Adrenal gland (tissue), 12 donors: ENCODE results near the gene BTBD16. TPM values are rescaled to one million over a fixed set of nuclear protein-coding genes. Genes with fewer than 3 reads are reported as not detected.

ENCODE experiments used
- DNase-seq, 7 donors: peaks; one replicate each; pipeline ENCODE4 v3.0.0-alpha.2; 2019 to 2020
- H3K27ac ChIP-seq, 5 donors: fragments of 200-600 bp; sonication (generic) in 4 of 5; 1 replicate in 3 of 5; 2 replicates in 2 of 5; pipeline versions ENCODE4 v1.5.1 to v1.8.0; 2016 to 2020; ENCODE audit warnings: mild to moderate bottlenecking in 1 of 5
- H3K27me3 ChIP-seq: fragments of 200-600 bp; 2 replicates; pipeline ENCODE4 v1.8.0; 2021
- H3K36me3 ChIP-seq, 2 donors: fragments of 200-600 bp; replicated peaks in 1 of 2; 1 replicate in 1 of 2; 2 replicates in 1 of 2; pipeline versions ENCODE4 v1.5.1 to v1.8.0; 2018 to 2022
- H3K4me1 ChIP-seq, 2 donors: fragments of 200-600 bp; replicated peaks in 1 of 2; 1 replicate in 1 of 2; 2 replicates in 1 of 2; pipeline versions ENCODE4 v1.5.1 to v1.8.0; 2018 to 2021
- H3K4me3 ChIP-seq, 4 donors: fragments of 200-600 bp; sonication (generic) in 3 of 4; one replicate each; pipeline ENCODE4 v1.5.1; 2016 to 2018
- H3K9me3 ChIP-seq, 3 donors: fragments of 200-600 bp; sonication (generic) in 1 of 3; replicated peaks in 1 of 3; 1 replicate in 2 of 3; 2 replicates in 1 of 3; pipeline versions ENCODE4 v1.5.1 to v1.8.0; 2016 to 2021
- CTCF ChIP-seq, 6 experiments: fragments of 450-650 bp in 4 of 6; fragments of 200-600 bp in 2 of 6; sonication (generic) in 1 of 6; IDR thresholded peaks; 1 replicate in 5 of 6; 2 replicates in 1 of 6; pipeline versions ENCODE4 v1.5.1 to v1.8.0; 2016 to 2021; ENCODE audit warnings: antibody characterized with exemption in 6 of 6, mild to moderate bottlenecking in 2 of 6, moderate library complexity in 1 of 6
- POLR2A ChIP-seq, 2 donors: fragments of 450-650 bp; IDR thresholded peaks; one replicate each; pipeline ENCODE4 v1.6.1; 2017; ENCODE audit warnings: antibody characterized with exemption in 2 of 2, mild to moderate bottlenecking in 2 of 2, moderate library complexity in 1 of 2
- WGBS, 4 donors: extraction: QIAGEN DNeasy Blood & Tissue Kit in 2 of 4; methylation state at CpG; one replicate each; pipeline versions ENCODE4 v1.1.5 to v1.1.7; 2013 to 2017; 5-methylcytosine and 5-hydroxymethylcytosine counted together
- intact Hi-C, 2 donors: fragments of 100-400 bp; cut with DNase I; formaldehyde crosslinking; loops; one replicate each; pipeline versions ENCODE4 v1.14.1 to v1.15.0; 2022 to 2023
- polyA plus RNA-seq, 3 donors: library from polyadenylated mRNA; stranded (reverse); fragments of 200-250 nt in 2 of 3; fragments of 350-450 nt in 1 of 3; fragmentation: Illumina TruSeq in 1 of 3; extraction: RNeasy Lipid Tissue Mini Kit (QIAGEN cat#74804) in 1 of 3; gene quantifications; one replicate each; pipeline ENCODE4 v1.2.3, GENCODE V29; 2013 to 2014
- total RNA-seq, 9 donors: library from RNA; depleted of rRNA in 4 of 9; stranded (reverse); fragments of >200 nt in 4 of 9; fragments of 120-200 nt in 1 of 9; fragmentation: NEBNext Ultra II Directional in 1 of 9; extraction: Animal tissue kit (Norgen Biotek cat#: 25700) in 1 of 9; gene quantifications; one replicate each; pipeline versions ENCODE4 v1.1.0 to v1.2.4, GENCODE V29; 2013 to 2023
- donor health status: healthy with polysubstance abuse.
- donor health status: Bipolar disorder and iron deficiency.
- donor health status: DM: yes; HTN: yes; CAD: no.
- donor health status: DM: no; HTN: no; CAD: no.
- donor health status: DM: no; HTN: no; CAD: no.
- donor health status: DM: yes; HTN: yes; CAD: no.

The BTBD16 gene
- total and polyA plus RNA-seq, 12 donors, result 0.11 to 0.48 (median 0.24) TPM; not detected in 5

- H3K36me3 ChIP-seq, result no peaks in the 10 kb centered on the region
- TF ChIP-seq POLR2A (IDR thresholded peaks at IDR 0.05) (no peak), CTCF (IDR thresholded peaks at IDR 0.05) (no peak)
- 85 to 95% (median 88%) methylated on average over 5 of the region's 5 CpGs for WGBS, 4 donors
- H3K4me1 ChIP-seq, result peaks cover 0 to 9% of the 10 kb centered on the region in 2 donors
- no peak overlapping the region for H3K27ac ChIP-seq
- H3K4me3 ChIP-seq, result no peak overlapping the region
- no peak for DNase-seq
- intact Hi-C loops, result no loop called here
- no peaks in the 10 kb centered on the region for H3K27me3 ChIP-seq
- H3K9me3 ChIP-seq, result no peaks in the 10 kb centered on the region
These were observed 16.3 kb upstream of the BTBD16 start for GRCh38 chr10:122254831-122255230.

- no peak overlapping the region for H3K4me3 ChIP-seq
- no peaks in the 10 kb centered on the region for H3K27me3 ChIP-seq
- peaks cover 0 to 9% of the 10 kb centered on the region in 2 donors for H3K4me1 ChIP-seq
- no peaks in the 10 kb centered on the region for H3K36me3 ChIP-seq
- H3K9me3 ChIP-seq, result no peaks in the 10 kb centered on the region
- intact Hi-C loops, result no loop called here
- DNase-seq, result no peak
- no peak overlapping the region for H3K27ac ChIP-seq
- TF ChIP-seq CTCF (IDR thresholded peaks at IDR 0.05), result no peak
- TF ChIP-seq POLR2A (IDR thresholded peaks at IDR 0.05), result no peak
- WGBS, 4 donors, result 87 to 90% (median 89%) methylated on average over 11 to 14 of the region's 14 CpGs
These were observed 15.4 kb upstream of the BTBD16 start for GRCh38 chr10:122255509-122256301.

- Histone ChIP-seq H3K27ac (no peak overlapping the region), H3K36me3 (no peaks in the 10 kb centered on the region), H3K4me1 (peaks cover 0 to 9% of the 10 kb centered on the region in 2 donors), H3K4me3 (no peak overlapping the region), H3K27me3 (no peaks in the 10 kb centered on the region), H3K9me3 (peaks cover 0 to 6% (median 0%) of the 10 kb centered on the region in 3 donors)
- intact Hi-C loops, result no loop called here
- TF ChIP-seq POLR2A (IDR thresholded peaks at IDR 0.05) (no peak), CTCF (IDR thresholded peaks at IDR 0.05) (no peak)
- DNase-seq, result no peak
- 83 to 99% (median 91%) methylated on average over 3 of the region's 3 CpGs for WGBS, 4 donors
These were observed 14.1 kb upstream of the BTBD16 start for GRCh38 chr10:122257041-122257440.

GRCh38 chr10:122258136-122259074 lies 12.7 kb upstream of the BTBD16 start:
- no peak overlapping the region for H3K27ac ChIP-seq
- no peak overlapping the region for H3K4me3 ChIP-seq
- peaks cover 0 to 6% (median 0%) of the 10 kb centered on the region in 3 donors for H3K9me3 ChIP-seq
- TF ChIP-seq CTCF (IDR thresholded peaks at IDR 0.05) (no peak), POLR2A (IDR thresholded peaks at IDR 0.05) (no peak)
- no peaks in the 10 kb centered on the region for H3K36me3 ChIP-seq
- WGBS, 4 donors, result 75 to 82% (median 75%) methylated on average over 24 to 25 of the region's 25 CpGs
- no peaks in the 10 kb centered on the region for H3K27me3 ChIP-seq
- intact Hi-C loops, result no loop called here
- peaks cover 0 to 9% of the 10 kb centered on the region in 2 donors for H3K4me1 ChIP-seq
- DNase-seq, result no peak
